Stimulated activated CD8-positive, alpha-beta memory T cell treated with anti-CD3 and anti-CD28 coated beads, Interleukin-7, amount 100 ng/mL, for 4 hours (primary cell): ENCODE measurements around the gene SIRPD.
A peak's percentile ranks its signal among the peaks of the same experiment; 100 is the strongest.
"Not testable (repeated sequence)": the region's sequence is repeated elsewhere in the genome, so short reads cannot be mapped to it uniquely, and the experiment has no call there.

Experiments used
- DNase-seq, 2 donors: peaks; one replicate each; pipeline ENCODE4 v3.0.0-alpha.2; 2020; ENCODE audit warnings: low read depth in 2 of 2

SIRPD gene

DNA sequence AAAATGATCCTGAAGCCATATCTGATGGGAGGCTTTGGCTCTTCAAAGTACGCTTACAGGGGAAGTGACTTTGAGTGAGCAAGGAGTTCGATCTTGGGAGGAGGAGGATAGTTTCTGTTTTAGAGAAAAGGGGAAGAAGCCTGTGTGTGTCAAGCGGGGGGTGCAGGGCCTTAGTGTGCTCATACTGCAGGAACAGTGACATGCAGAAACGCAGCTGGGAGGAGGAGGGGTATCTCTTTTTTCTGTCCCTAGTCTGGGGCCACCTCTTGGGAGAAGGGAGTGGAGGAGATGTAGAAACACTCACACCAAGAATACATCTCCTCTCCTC, 19.8 kb downstream of the SIRPD start:
- no peak for DNase-seq

DNA sequence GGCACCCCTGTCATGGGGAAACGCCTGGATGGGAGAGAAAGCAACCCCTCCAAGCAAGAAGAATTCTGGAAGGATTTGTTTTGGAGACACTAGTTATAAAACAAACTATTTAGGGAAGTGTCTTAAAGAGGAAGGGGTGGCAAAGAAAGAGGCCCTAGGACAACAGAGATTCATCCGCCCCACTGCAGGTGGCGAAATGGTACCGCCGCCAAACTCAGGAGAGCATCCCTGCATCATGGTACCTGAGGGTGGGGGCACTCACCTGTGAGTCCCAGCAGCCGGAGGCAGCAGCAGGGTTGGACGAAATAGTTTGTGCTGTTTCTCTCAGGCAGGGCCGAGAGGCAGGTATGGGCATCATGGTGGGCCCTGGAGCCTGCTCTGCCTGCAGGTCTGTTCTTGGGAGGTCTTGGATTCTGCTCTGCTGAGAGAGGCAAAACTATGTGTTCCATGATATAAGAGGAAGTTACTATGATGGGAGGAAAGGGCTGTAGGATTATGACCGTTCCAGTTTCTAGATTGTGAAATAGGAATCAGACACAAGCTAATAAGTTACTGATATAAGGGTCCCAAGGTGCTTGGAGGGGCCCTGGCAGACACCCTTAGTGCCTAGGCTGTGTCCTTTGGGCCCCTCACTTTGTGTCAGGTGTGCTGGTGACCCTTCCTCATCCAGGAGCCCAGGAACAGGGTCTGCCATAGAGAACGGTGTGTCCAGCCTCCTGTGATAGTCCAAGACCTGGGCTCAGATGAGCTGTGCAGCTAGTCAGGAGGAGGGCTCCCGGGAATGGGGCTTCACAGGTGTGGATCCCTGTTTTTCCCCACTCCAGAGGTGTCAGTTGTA, 20.4 kb downstream of the SIRPD start:
- DNase-seq: no peak

DNA sequence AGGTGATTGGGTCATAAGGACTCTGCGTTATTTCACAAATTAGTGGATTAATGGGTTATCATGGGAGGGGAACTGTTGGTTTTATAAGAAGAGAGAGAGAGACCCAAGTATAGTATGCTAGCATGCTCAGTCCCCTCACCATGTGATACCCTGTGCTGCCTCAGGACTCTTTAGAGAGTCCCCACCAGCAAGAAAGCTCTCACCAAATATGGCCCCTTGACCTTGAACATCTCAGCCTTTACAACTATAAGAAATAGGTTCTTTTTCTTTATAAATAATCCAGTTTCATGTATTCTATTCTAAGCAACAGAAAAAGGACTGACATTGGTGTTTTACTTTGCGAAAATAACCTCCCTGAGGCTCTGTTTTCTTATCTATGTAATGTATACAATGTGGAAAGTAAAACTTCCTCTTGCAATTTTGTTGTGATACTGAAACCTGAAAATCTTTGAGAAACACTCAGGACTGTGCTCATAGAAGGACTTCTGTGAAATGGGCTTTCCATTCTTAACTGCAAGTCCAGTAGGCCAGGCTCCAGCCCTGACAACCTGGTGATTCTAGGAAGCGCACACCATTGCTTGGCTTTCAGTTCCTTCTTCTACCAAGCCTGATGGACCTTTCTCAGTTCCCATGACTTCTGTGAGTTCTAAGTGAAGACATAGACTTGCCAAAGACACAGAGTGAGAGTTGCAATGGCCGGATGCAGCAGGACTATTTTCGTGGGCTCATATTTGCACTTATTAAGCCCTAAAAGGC, 21.9 kb downstream of the SIRPD start:
- no peak for DNase-seq

DNA sequence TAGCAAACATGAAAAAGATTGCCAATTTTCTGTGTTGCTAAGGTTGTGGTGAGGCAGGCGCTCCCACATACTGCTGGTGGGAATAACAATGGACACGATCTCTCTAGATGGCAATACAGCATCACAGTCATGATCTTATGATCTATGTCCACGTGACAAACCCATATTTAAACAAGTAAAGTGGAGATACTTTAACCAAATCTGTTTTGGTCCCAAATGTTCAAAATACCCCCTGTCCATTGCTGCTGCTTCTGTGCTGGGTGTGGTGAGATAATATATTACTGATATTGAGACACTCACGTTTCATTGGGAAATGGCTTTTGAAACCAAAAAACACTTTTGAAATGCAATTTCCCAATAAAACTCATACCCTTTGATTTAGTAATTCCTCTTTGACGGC, 23.0 kb downstream of the SIRPD start:
- DNase-seq: no peak

DNA sequence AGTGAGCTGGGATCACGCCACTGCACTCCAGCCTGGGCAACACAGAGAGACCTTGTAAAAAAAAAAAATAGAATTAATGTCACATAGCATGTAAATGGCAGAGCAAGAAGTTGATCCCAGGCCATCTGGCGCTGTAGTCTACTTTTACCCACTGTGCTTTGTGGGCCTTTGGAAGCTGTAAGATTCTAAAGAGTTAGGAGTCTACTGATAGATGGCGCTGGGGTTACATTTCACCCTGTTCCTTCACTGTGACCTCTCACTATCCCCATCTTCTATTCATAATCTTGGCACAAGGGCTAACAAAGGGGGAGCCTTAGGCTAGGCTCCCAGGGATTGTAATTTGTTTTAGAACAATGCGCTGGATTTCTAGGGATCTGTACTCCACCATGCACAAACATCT, 24.4 kb downstream of the SIRPD start:
- no peak for DNase-seq

DNA sequence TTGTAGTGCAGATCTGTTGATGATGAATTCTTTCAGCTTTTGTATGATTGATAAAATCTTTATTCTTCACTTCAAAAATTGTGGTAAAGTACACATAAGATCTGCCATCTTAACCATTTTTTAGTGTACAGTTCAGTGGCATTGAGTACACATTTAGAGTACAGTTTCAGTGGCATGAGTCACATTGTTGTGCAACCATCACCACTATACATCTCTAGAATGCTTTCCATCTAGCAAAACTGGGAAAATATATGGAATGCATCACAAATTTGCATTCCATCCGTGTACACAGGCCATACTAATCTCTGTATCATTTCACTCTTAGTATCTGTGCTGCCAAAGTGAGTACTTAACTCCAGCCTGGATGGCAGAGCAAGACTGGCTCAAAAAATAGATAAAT, 28.7 kb downstream of the SIRPD start:
- DNase-seq: no peak

DNA sequence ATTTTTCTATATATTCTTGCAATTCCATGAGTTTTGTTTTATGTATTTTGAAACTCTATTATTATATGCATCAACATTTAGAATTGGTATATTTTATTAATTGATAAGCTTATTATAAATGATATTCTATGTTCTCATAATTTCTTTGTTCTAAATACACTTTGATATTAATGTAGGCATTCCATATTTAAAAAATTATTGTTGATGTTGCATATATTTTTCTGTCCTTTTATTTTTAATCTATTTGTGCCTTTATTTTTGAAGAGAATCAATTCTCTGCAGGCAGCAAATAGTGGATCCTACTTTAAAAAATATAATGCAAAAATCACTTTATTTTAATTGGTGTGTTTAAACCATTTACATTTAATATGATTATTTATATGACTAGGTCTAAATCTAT, 29.6 kb downstream of the SIRPD start:
- no peak for DNase-seq

DNA sequence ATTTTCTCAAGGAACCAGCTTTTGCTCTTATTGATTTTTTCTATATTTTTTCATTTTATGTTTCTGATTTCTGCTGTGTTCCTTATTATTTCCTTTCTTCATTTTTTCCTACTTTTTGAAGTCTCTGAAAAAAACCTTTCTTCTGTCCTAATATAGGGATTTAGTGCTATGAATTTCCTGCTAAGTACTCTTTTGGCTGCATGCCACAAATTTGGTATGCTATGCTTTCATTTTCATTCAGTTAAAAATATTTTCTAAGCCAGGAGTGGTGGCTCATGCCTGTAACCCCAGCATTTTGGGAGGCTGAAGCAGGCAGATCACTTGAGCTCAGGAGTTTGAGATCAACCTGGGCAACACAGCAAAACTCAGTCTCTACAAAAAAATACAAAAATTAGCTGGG, 30.6 kb downstream of the SIRPD start:
- no peak for DNase-seq

DNA sequence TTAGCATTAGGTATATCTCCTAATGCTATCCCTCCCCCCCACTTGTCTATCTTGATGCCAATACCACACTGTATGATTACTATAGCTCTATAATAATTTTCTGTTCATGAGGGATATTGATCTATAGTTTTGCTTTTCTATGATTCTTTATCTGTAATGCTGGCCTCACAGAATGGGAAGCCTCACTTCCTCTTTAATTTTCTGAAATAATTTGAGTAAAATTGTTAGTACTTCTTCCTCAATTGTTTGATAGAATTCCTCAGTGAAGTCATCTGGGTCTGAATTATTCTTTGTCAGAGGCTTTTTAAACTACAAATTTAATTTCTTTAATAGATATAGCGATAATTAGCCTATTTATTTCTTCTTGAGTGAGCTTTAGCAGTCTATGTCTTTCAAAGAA, 31.2 kb downstream of the SIRPD start:
- DNase-seq: no peak

DNA sequence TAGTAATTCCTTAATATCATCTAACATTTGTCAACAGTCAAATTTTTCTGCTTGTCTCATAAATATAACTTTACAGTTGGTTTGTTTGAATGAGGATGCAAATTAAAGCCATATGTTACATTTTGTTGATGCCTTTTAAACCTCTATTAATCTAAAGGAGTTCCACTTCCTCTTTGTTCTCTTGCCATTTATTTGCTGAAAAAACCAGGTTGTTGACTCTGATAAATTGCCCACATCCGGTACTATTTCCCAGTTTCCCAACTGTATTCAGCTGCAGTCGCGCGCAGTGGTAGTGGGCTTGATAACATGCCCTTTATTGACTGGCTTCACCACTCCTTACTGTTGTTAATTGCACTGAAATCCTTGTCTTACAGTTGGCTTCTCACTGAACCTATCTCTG, 33.5 kb downstream of the SIRPD start:
- no peak for DNase-seq

DNA sequence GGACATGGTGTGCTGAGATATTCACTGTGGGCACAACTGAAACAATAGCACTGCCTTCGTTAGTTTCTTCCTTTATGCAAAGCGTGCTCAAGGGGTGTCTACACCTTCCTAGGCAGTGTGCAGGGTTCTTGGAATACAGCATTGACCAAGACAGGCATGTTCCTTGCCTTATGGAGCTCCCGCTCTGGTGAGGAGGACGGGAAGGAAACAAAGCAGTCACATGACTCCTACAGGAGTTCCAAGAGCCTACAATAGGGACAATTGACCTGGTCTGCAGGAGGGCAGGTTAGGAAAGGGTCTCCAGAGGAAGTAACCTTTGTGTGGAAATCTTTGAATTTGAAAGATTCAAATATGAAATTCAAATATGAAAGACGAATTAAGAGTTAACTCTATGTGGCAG, 40.5 kb downstream of the SIRPD start:
- DNase-seq: no peak

DNA sequence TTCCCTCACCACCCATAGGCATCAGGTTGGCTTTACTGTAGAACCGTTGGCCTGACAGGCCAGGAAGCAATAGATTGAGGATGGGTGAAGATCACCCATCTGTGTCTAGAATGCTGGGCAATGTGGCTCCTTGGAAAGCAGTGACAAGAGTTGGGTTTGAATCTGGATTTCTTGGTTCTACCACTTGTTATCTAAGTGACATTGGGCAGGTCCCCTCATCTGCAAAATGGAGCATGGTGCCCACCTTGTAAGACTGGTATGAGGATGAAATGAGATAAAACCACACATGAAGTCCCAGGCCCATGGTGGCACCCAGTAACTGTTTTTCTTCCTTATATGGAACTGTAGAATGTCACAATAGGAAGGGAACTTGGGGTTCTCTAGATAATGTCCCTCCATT, 43.7 kb downstream of the SIRPD start:
- no peak for DNase-seq

DNA sequence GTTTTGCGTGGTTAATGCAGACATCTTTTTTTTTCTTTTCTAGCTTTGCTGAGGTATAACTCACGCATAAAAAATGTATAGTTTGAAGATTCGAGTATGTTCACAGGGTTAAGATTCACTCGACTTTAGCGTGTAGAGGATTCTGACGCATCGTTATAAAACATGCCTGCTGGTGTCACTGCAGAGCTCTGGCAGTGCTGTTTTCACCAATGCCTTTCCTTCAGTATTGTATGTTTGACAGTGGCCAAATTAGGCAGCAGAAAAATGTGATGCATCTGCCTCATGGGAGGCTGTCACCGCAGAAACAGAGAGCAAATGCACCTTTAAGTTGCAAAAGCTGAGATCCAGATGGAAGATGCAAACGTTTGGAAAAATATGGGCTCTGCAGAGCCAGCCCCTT, 48.3 kb downstream of the SIRPD start:
- DNase-seq: no peak

DNA sequence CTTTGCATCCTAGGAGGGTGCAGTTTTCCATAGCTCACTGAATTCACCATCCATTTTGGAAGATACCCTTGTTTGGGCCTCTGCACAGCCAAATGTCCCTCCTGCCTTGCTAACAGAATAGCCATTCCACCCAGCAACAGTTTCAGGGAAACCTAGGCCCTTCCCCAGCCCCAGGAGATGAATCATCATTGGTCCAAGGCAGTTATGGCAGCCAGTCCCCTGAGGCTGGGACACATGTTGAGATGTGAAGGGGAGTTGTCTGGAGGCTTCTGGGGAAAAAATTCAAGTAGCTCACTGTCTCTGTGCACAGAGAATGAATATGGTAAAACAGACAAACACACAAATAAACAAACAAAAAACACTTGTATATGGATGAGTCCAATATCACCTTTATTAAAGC, 48.9 kb downstream of the SIRPD start:
- no peak for DNase-seq

DNA sequence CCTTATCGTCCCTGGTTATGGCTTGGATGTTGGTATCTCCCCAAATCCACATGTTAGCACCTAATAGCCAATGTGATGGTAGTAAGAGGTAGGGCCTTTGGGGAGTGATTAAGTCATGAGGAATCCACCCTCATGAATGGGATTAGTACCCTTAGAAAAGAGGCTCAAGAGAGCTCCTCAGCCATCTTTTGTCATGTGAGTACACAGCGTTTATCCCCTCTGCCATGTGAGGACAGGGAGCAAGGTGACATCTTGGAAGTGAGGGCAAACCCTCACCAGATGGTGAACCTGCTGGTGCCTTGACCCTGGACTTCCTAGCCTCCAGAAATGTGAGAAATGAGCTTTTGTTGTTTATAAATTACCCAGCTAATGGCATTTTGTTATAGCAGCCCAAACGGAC, 50.2 kb downstream of the SIRPD start:
- DNase-seq: no peak

DNA sequence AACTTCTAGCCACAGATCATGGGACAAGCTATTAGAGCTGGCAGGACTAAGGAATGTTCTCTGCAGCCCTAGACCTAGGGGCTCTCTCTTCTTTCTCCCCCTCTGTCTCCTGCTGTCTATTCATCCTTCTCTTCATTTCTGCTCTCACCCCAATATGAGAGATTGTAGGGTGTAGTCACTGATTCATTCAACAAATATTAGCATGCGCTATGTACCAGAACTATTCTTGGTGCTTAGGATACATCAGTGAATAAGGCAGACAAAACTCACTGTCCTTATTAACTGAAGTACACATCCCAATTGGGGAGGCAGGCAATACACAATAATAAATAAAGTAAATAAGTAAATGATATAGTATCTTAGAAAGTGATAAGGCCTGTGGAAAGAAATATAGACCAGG, 51.6 kb downstream of the SIRPD start:
- no peak for DNase-seq

DNA sequence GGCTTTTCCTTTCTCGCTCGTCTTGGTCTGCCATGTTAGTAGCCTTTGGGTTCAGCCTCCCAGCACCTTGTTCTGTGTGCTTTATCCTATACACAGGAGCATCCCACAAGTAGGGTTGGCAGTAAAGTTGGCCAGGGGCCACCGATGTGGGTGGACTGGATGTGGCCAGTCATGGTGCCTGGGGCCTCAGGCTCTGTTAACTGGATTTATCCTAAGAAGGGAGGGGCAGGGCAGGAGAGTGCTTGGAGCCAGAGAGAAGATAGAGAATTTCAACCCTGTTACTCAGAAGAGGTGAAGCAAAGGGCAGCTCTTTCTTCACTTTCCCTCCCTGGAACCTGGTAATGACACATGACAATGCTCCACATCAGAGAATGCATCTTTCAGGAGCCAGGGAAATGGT, 52.1 kb downstream of the SIRPD start:
- DNase-seq: no peak

DNA sequence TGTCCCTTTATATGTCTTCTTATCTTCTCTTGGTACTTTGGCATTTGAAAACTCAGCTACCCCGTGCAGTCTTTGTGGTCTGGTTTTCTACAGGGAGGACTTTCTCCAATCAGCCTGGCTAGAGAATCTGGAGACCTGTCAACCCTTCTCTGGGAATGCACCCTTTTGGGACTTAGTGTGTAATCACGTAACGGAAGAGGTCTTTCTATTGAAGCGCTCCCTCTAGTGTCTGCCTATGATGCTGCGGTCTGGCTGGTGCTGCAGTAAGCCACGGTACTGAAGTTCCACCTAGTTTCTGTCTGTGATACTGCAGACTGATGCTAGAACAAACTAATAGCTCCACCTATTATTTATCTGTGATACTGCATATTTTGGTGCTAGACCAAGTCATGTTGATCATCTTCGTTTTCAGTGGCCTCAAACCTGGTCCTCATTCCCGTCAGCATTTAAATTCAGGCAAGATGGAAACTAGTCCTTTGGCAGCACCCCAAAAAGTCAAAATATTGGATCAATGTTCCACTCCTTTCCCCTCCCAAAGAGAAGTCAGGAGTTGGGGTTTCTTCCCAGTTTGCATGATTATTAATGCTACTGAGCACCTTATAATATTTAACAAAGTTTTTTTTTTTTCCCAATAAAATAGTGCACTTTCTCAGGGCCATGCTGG, 53.8 kb downstream of the SIRPD start:
- peak; percentile 62 to 63 for DNase-seq

DNA sequence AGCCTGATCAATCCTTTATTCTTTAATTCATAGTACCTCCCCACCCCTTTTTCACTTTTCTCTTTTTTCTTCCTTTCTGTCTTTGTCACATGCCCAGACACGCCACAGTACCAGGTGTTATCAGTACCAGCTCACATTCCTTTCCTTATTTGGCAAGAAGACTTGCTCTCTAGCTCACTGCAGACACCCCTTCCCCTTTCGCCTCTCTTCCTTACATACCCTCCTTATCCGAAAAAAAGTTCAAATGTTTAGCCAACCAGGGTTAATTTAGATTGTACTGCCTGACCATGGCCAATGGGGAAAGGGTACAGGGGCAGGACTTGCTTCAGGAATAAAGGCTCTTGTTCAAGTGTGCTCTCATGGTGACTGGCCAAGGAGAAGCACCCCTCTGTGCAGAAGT, 57.0 kb downstream of the SIRPD start:
- no peak for DNase-seq

DNA sequence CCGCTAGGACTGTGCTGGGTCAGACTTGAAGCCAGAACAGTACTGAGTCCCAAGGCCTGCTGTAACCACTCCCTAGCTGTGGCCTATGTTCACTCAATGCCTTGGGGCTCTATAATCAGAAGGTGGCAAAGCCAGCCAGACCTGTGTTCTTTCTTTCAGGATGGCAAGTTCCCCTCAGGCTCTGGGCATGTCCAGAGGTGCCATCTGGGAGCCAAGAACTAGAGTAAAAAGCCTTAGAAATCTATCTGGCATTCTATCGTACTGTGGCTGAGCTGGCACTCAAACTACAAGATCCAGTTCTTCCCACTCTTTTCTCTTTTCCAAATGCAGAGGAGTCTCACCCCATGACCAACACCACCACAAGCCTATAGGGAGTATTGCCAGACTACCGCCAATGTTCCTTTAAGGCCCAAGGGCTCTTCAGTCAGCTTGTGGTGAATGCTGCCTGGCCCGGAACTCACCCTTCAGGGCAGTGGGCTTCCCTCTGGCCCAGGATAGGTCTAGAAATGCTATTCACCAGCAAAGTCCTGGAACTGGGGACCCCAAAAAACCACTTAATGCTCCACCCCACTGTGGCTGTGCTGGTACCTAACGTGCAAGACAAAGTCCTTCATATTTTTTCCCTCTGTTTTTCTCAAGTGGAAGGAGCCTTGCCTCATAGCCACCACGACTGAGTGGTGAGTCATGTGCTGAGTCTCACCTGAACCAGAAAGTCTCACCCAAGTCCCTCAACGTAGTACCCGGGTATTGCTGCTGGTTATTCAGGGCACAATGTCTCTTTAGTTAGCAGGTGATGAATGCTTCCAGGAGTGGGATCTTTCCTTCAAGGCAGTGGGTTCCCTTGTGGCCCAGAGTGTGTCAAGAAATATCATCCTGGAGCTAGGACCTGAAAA, 57.7 kb downstream of the SIRPD start:
- DNase-seq: no peak

DNA sequence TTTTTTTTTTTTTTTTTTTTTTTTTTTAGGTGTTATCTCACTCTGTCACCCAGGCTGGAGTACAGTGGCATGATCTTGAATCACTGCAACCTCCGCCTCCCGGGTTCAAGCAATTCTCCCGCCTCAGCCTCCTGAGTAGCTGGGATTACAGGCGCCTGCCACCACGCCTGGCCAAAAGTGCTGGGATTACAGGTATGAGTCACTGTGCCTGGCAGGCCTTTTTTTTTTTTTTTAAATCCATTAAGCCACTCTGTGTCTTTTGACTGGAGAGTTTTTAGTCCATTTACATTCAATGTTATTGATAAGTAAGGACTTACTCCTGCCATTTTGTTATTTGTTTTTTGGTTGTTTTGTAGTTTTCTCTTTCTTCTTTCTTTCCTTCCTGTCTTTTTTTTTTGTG, 60.1 kb downstream of the SIRPD start:
- not testable (repeated sequence) for DNase-seq

DNA sequence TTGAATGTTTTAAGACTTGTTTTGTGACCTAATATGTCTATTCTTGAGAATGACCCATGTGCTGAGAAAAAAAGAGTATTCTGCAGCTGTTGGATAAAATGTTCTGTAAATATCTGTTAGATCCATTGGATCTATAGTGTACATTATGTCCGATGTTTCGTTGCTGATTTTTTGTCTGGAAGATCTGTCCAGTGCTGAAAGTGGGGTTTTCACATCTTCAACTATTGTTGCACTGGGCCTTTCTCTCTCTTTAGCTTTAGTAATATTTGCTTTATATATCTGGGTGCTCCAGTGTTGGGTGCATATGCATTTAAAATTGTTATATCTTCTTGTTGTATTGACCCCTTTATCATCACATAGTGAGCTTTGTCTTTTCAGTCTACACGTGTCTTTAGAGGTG, 60.6 kb downstream of the SIRPD start:
- no peak for DNase-seq
